ENCODE data around the gene FBXW10. TPM values are rescaled to one million over a fixed set of nuclear protein-coding genes. Genes with fewer than 3 reads are reported as not detected.
"Not testable (repeated sequence)": the region's sequence is repeated elsewhere in the genome, so short reads cannot be mapped to it uniquely, and the experiment has no call there.

Gene FBXW10
- total and polyA plus RNA-seq, 4 donors, result 0.22 to 0.71 (median 0.45) TPM

- no CpG with 5 or more reads among the region's 5 CpGs for WGBS (ENCODE audit: insufficient coverage)
- H3K4me3 ChIP-seq (ENCODE audit: low read depth, low read length), result peak overlapping the region; percentile 38
- DNase-seq (ENCODE audit: low read depth in 4 of 6, low spot score in 6 of 6); H3K4me1 ChIP-seq (ENCODE audit: control insufficient read depth, insufficient read depth, low read length); H3K27ac ChIP-seq (ENCODE audit: low read depth, low read length); H3K27me3 ChIP-seq (ENCODE audit: control insufficient read depth, insufficient read depth, low read length); H3K36me3 ChIP-seq (ENCODE audit: control insufficient read depth, insufficient read depth, low read length); H3K9me3 ChIP-seq (ENCODE audit: control insufficient read depth, insufficient read depth, low read length): not testable (repeated sequence)
Observed at GRCh38 chr17:18781805-18782204, 38.0 kb downstream of the FBXW10 start.

- not testable (repeated sequence) for H3K4me1 ChIP-seq (ENCODE audit: control insufficient read depth, insufficient read depth, low read length); H3K27ac ChIP-seq (ENCODE audit: low read depth, low read length); H3K36me3 ChIP-seq (ENCODE audit: control insufficient read depth, insufficient read depth, low read length); H3K27me3 ChIP-seq (ENCODE audit: control insufficient read depth, insufficient read depth, low read length); H3K9me3 ChIP-seq (ENCODE audit: control insufficient read depth, insufficient read depth, low read length); DNase-seq (ENCODE audit: low read depth in 4 of 6, low spot score in 6 of 6); H3K4me3 ChIP-seq (ENCODE audit: low read depth, low read length)
- WGBS (ENCODE audit: insufficient coverage), result no CpG with 5 or more reads among the region's 1 CpG
Observed at GRCh38 chr17:18785933-18786332, 42.1 kb downstream of the FBXW10 start.

GRCh38 chr17:18786890-18787289 is 43.0 kb downstream of the FBXW10 start:
- WGBS (ENCODE audit: insufficient coverage), result no CpG with 5 or more reads among the region's 5 CpGs
- DNase-seq (ENCODE audit: low read depth in 4 of 6, low spot score in 6 of 6); H3K27me3 ChIP-seq (ENCODE audit: control insufficient read depth, insufficient read depth, low read length); H3K4me1 ChIP-seq (ENCODE audit: control insufficient read depth, insufficient read depth, low read length); H3K36me3 ChIP-seq (ENCODE audit: control insufficient read depth, insufficient read depth, low read length); H3K9me3 ChIP-seq (ENCODE audit: control insufficient read depth, insufficient read depth, low read length); H3K4me3 ChIP-seq (ENCODE audit: low read depth, low read length); H3K27ac ChIP-seq (ENCODE audit: low read depth, low read length): not testable (repeated sequence)

GRCh38 chr17:18791402-18791801 is 47.5 kb downstream of the FBXW10 start:
- H3K27me3 ChIP-seq (ENCODE audit: control insufficient read depth, insufficient read depth, low read length); DNase-seq (ENCODE audit: low read depth in 4 of 6, low spot score in 6 of 6); H3K36me3 ChIP-seq (ENCODE audit: control insufficient read depth, insufficient read depth, low read length); H3K4me3 ChIP-seq (ENCODE audit: low read depth, low read length); H3K9me3 ChIP-seq (ENCODE audit: control insufficient read depth, insufficient read depth, low read length); H3K27ac ChIP-seq (ENCODE audit: low read depth, low read length); H3K4me1 ChIP-seq (ENCODE audit: control insufficient read depth, insufficient read depth, low read length): not testable (repeated sequence)
- no CpG with 5 or more reads among the region's 1 CpG for WGBS (ENCODE audit: insufficient coverage)

GRCh38 chr17:18794841-18795240 is 51.0 kb downstream of the FBXW10 start:
- H3K4me3 ChIP-seq (ENCODE audit: low read depth, low read length); DNase-seq (ENCODE audit: low read depth in 4 of 6, low spot score in 6 of 6); H3K9me3 ChIP-seq (ENCODE audit: control insufficient read depth, insufficient read depth, low read length); H3K36me3 ChIP-seq (ENCODE audit: control insufficient read depth, insufficient read depth, low read length); H3K27me3 ChIP-seq (ENCODE audit: control insufficient read depth, insufficient read depth, low read length); H3K27ac ChIP-seq (ENCODE audit: low read depth, low read length); H3K4me1 ChIP-seq (ENCODE audit: control insufficient read depth, insufficient read depth, low read length): not testable (repeated sequence)
- no CpG with 5 or more reads among the region's 4 CpGs for WGBS (ENCODE audit: insufficient coverage)

- not testable (repeated sequence) for H3K36me3 ChIP-seq (ENCODE audit: control insufficient read depth, insufficient read depth, low read length); H3K27me3 ChIP-seq (ENCODE audit: control insufficient read depth, insufficient read depth, low read length); H3K27ac ChIP-seq (ENCODE audit: low read depth, low read length); H3K4me3 ChIP-seq (ENCODE audit: low read depth, low read length); H3K9me3 ChIP-seq (ENCODE audit: control insufficient read depth, insufficient read depth, low read length); DNase-seq (ENCODE audit: low read depth in 4 of 6, low spot score in 6 of 6); H3K4me1 ChIP-seq (ENCODE audit: control insufficient read depth, insufficient read depth, low read length)
Observed at GRCh38 chr17:18796887-18797286, 53.0 kb downstream of the FBXW10 start.

GRCh38 chr17:18803458-18804245 is 59.8 kb downstream of the FBXW10 start:
- H3K4me3 ChIP-seq (ENCODE audit: low read depth, low read length); H3K36me3 ChIP-seq (ENCODE audit: control insufficient read depth, insufficient read depth, low read length); H3K9me3 ChIP-seq (ENCODE audit: control insufficient read depth, insufficient read depth, low read length); H3K27ac ChIP-seq (ENCODE audit: low read depth, low read length); H3K27me3 ChIP-seq (ENCODE audit: control insufficient read depth, insufficient read depth, low read length); DNase-seq (ENCODE audit: low read depth in 4 of 6, low spot score in 6 of 6); H3K4me1 ChIP-seq (ENCODE audit: control insufficient read depth, insufficient read depth, low read length): not testable (repeated sequence)
- WGBS (ENCODE audit: insufficient coverage), result no CpG with 5 or more reads among the region's 7 CpGs

- not testable (repeated sequence) for DNase-seq (ENCODE audit: low read depth in 4 of 6, low spot score in 6 of 6)
- no CpG with 5 or more reads among the region's 3 CpGs for WGBS (ENCODE audit: insufficient coverage)
Observed at GRCh38 chr17:18815924-18816323, 72.1 kb downstream of the FBXW10 start.

GRCh38 chr17:18816489-18817371 is 72.9 kb downstream of the FBXW10 start:
- 20% methylated on average over 2 of the region's 9 CpGs for WGBS (ENCODE audit: insufficient coverage)

More at GRCh38 chr17:18815924-18816323, 72.1 kb downstream of the FBXW10 start:
- H3K4me1 ChIP-seq (ENCODE audit: control insufficient read depth, insufficient read depth, low read length); H3K9me3 ChIP-seq (ENCODE audit: control insufficient read depth, insufficient read depth, low read length); H3K27me3 ChIP-seq (ENCODE audit: control insufficient read depth, insufficient read depth, low read length); H3K4me3 ChIP-seq (ENCODE audit: low read depth, low read length); H3K27ac ChIP-seq (ENCODE audit: low read depth, low read length); H3K36me3 ChIP-seq (ENCODE audit: control insufficient read depth, insufficient read depth, low read length): not testable (repeated sequence)

GRCh38 chr17:18821430-18821829 is 77.6 kb downstream of the FBXW10 start:
- H3K9me3 ChIP-seq (ENCODE audit: control insufficient read depth, insufficient read depth, low read length); H3K36me3 ChIP-seq (ENCODE audit: control insufficient read depth, insufficient read depth, low read length); H3K27ac ChIP-seq (ENCODE audit: low read depth, low read length); H3K27me3 ChIP-seq (ENCODE audit: control insufficient read depth, insufficient read depth, low read length); H3K4me1 ChIP-seq (ENCODE audit: control insufficient read depth, insufficient read depth, low read length); H3K4me3 ChIP-seq (ENCODE audit: low read depth, low read length); DNase-seq (ENCODE audit: low read depth in 4 of 6, low spot score in 6 of 6): not testable (repeated sequence)
- WGBS (ENCODE audit: insufficient coverage), result no CpG with 5 or more reads among the region's 3 CpGs

More at GRCh38 chr17:18816489-18817371, 72.9 kb downstream of the FBXW10 start:
- DNase-seq (ENCODE audit: low read depth in 4 of 6, low spot score in 6 of 6), result peak in 5 of 6 donors; percentile 20 to 93 (median 39)
- H3K4me3 ChIP-seq (ENCODE audit: low read depth, low read length); H3K27ac ChIP-seq (ENCODE audit: low read depth, low read length); H3K4me1 ChIP-seq (ENCODE audit: control insufficient read depth, insufficient read depth, low read length); H3K36me3 ChIP-seq (ENCODE audit: control insufficient read depth, insufficient read depth, low read length); H3K9me3 ChIP-seq (ENCODE audit: control insufficient read depth, insufficient read depth, low read length); H3K27me3 ChIP-seq (ENCODE audit: control insufficient read depth, insufficient read depth, low read length): not testable (repeated sequence)

Data from spinal cord (tissue), 10 donors.